Loucy (cell line): Measurements from ENCODE around the gene CNOT2.

ENCODE experiments used
- H2AFZ ChIP-seq: fragments of 200-600 bp; sonication (generic); 2 replicates; pipeline ENCODE4 v1.6.0; 2016; ENCODE audit warnings: antibody characterized with exemption, mild to moderate bottlenecking, low read length, moderate library complexity
- H3F3A ChIP-seq: fragments of 200-600 bp; 2 replicates; pipeline ENCODE4 v1.6.0; 2016; ENCODE audit warnings: antibody characterized with exemption, low read depth, mild to moderate bottlenecking
- H3K27me3 ChIP-seq: fragments of 200-600 bp; sonication (generic); 2 replicates; pipeline ENCODE4 v1.6.1; 2014; ENCODE audit warnings: low read length, mild to moderate bottlenecking; ENCODE audit not compliant: insufficient read depth, poor library complexity, severe bottlenecking
- H3K36me3 ChIP-seq: fragments of 200-600 bp; sonication (generic); 2 replicates; pipeline ENCODE4 v1.6.1; 2016; ENCODE audit warnings: low read length; ENCODE audit not compliant: insufficient read depth
- H3K4me1 ChIP-seq: fragments of 200-600 bp; sonication (generic); 2 replicates; pipeline ENCODE4 v1.5.1; 2014; ENCODE audit warnings: low read length, mild to moderate bottlenecking; ENCODE audit not compliant: insufficient read depth, poor library complexity, severe bottlenecking
- H3K4me2 ChIP-seq: fragments of 200-600 bp; sonication (generic); 2 replicates; pipeline ENCODE4 v1.6.0; 2014; ENCODE audit warnings: antibody characterized with exemption, low read length, low read depth, mild to moderate bottlenecking; ENCODE audit not compliant: poor library complexity, severe bottlenecking
- H3K4me3 ChIP-seq: fragments of 200-600 bp; sonication (generic); 2 replicates; pipeline ENCODE4 v1.5.1; 2014; ENCODE audit warnings: low read length, mild to moderate bottlenecking, mixed read lengths; ENCODE audit not compliant: poor library complexity, severe bottlenecking
- H3K79me2 ChIP-seq: fragments of 200-600 bp; sonication (generic); 2 replicates; pipeline ENCODE4 v1.6.1; 2014; ENCODE audit warnings: low read length; ENCODE audit not compliant: insufficient read depth
- H3K9ac ChIP-seq: fragments of 200-600 bp; sonication (generic); 2 replicates; pipeline ENCODE4 v1.6.0; 2014; ENCODE audit warnings: mild to moderate bottlenecking, low read depth, low read length, moderate library complexity; ENCODE audit not compliant: poor library complexity, severe bottlenecking
- H3K9me2 ChIP-seq: fragments of 200-600 bp; sonication (generic); replicated peaks from 2 replicates; pipeline ENCODE4 v1.6.1; 2016; ENCODE audit warnings: low read depth, low read length, mixed read lengths
- H3K9me3 ChIP-seq: fragments of 200-600 bp; sonication (generic); 2 replicates; pipeline ENCODE4 v1.6.1; 2014; ENCODE audit warnings: mild to moderate bottlenecking, antibody characterized with exemption, low read length, low read depth; ENCODE audit not compliant: insufficient read depth
- H4K20me1 ChIP-seq: fragments of 200-600 bp; sonication (generic); 2 replicates; pipeline ENCODE4 v1.6.0; 2014; ENCODE audit warnings: antibody characterized with exemption, low read length, mild to moderate bottlenecking; ENCODE audit not compliant: insufficient read depth, poor library complexity, severe bottlenecking
- CTCF ChIP-seq: fragments of 200-600 bp; sonication (generic); conservative IDR thresholded peaks from 2 replicates; pipeline ENCODE4 v1.5.1; 2014; ENCODE audit warnings: mild to moderate bottlenecking, antibody characterized with exemption, low read length
- EZH2phosphoT487 ChIP-seq: fragments of 200-600 bp; IDR thresholded peaks from 2 replicates; pipeline ENCODE4 v1.6.1; 2018; ENCODE audit warnings: antibody characterized with exemption, mild to moderate bottlenecking, moderate library complexity, borderline replicate concordance

The CNOT2 gene

GRCh38 chr12:70366581-70367257 is 123.5 kb downstream of the CNOT2 start:
- Histone ChIP-seq H2AFZ (peak overlapping the region; percentile 94), H3K4me1 (peaks cover 35% of the 10 kb centered on the region), H3K4me2 (peak overlapping the region; percentile 94), H3K27me3 (no peaks in the 10 kb centered on the region), H3K9me2 (no peaks in the 10 kb centered on the region), H3F3A (no peaks in the 10 kb centered on the region), H3K9me3 (no peaks in the 10 kb centered on the region), H4K20me1 (peaks cover 6% of the 10 kb centered on the region), H3K9ac (peak overlapping the region; percentile 66), H3K79me2 (peaks cover 27% of the 10 kb centered on the region), H3K4me3 (peak overlapping the region; percentile 87), H3K36me3 (no peaks in the 10 kb centered on the region)
- no peak for TF ChIP-seq EZH2phosphoT487
- no peak for TF ChIP-seq CTCF

- no peaks in the 10 kb centered on the region for H3F3A ChIP-seq
- H3K4me2 ChIP-seq = peak overlapping the region; percentile 94
- TF ChIP-seq CTCF (no peak), EZH2phosphoT487 (no peak)
- H3K9ac ChIP-seq = peak overlapping the region; percentile 66
- H3K79me2 ChIP-seq = peaks cover 28% of the 10 kb centered on the region
- H3K9me2 ChIP-seq = no peaks in the 10 kb centered on the region
- no peaks in the 10 kb centered on the region for H3K9me3 ChIP-seq
- H2AFZ ChIP-seq = peak overlapping the region; percentile 94
- H4K20me1 ChIP-seq = peaks cover 6% of the 10 kb centered on the region
- peak overlapping the region; percentile 87 for H3K4me3 ChIP-seq
- peaks cover 43% of the 10 kb centered on the region for H3K4me1 ChIP-seq
- no peaks in the 10 kb centered on the region for H3K27me3 ChIP-seq
- no peaks in the 10 kb centered on the region for H3K36me3 ChIP-seq
Observed at GRCh38 chr12:70367258-70368141, 124.3 kb downstream of the CNOT2 start.

- Histone ChIP-seq H3K27me3 (no peaks in the 10 kb centered on the region), H2AFZ (no peak overlapping the region), H3K4me3 (no peak overlapping the region), H3K4me2 (peak overlapping the region; percentile 26), H3F3A (no peaks in the 10 kb centered on the region), H3K9me2 (no peaks in the 10 kb centered on the region), H3K4me1 (peaks cover 36% of the 10 kb centered on the region), H3K79me2 (peaks cover 23% of the 10 kb centered on the region; the same call in 1 of the 2 replicates), H3K9ac (no peak overlapping the region), H3K9me3 (no peaks in the 10 kb centered on the region), H3K36me3 (no peaks in the 10 kb centered on the region), H4K20me1 (peaks cover under 1% of the 10 kb centered on the region)
- TF ChIP-seq EZH2phosphoT487 (no peak), CTCF (no peak)
Observed at GRCh38 chr12:70372881-70373280, 129.6 kb downstream of the CNOT2 start.
